Measurements from ENCODE around the gene IL22RA1.

DNA sequence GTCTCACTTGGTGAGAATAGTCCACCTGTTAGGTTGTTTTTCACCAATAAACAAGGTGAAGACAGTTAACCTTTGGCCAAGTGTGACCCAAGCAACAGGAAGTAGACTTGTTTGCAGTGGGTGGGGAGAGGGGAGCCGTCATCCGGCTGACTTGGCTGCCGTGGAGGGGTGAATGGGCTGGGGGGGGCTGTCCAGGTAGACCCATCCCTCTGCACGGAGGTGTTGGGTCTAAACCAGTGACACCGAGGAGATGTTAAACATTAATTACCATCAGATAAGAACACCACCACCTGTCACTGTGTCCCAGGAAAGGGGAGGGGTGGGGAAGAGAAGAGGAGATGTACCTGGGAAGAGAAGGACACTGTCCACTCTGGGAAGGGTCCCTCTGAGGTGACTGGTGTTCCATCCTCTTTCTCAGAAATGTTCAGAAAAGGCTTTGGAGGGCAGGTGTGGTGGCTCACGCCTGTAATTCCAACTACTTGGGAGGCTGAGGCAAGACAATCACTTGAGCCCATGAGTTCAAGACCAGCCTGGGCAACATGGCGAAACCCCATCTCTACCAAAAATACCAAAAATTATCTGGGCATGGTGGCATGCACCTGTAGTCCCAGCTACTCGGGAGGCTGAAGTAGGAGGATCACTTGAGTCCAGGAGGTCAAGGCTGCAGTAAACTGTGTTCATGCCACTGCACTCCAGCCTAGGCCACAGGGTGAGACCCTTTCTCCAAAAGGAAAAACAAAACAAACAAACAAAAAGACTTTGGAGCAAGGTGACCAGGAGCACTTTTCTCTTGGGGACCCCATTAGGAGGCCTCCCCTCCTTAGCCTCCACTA, 24.3 kb downstream of the IL22RA1 start:
- TF ChIP-seq, protein P1, sequence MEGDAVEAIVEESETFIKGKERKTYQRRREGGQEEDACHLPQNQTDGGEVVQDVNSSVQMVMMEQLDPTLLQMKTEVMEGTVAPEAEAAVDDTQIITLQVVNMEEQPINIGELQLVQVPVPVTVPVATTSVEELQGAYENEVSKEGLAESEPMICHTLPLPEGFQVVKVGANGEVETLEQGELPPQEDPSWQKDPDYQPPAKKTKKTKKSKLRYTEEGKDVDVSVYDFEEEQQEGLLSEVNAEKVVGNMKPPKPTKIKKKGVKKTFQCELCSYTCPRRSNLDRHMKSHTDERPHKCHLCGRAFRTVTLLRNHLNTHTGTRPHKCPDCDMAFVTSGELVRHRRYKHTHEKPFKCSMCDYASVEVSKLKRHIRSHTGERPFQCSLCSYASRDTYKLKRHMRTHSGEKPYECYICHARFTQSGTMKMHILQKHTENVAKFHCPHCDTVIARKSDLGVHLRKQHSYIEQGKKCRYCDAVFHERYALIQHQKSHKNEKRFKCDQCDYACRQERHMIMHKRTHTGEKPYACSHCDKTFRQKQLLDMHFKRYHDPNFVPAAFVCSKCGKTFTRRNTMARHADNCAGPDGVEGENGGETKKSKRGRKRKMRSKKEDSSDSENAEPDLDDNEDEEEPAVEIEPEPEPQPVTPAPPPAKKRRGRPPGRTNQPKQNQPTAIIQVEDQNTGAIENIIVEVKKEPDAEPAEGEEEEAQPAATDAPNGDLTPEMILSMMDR (conservative IDR thresholded peaks at IDR 0.05; ENCODE audit: low read length) = no peak
- TF ChIP-seq EZH2phosphoT487 (IDR thresholded peaks at IDR 0.05; ENCODE audit: borderline replicate concordance) = no peak

Data from Loucy (cell line).